Mucosa of rectum (tissue), 2 donors: ENCODE data around the gene DOK5.

Experiments used
- H3K27ac ChIP-seq, 2 donors: one replicate each; pipeline ENCODE4 v1.7.0; 2013; ENCODE audit warnings: inconsistent platforms in 2 of 2, low read depth in 2 of 2, low read length in 2 of 2
- H3K27me3 ChIP-seq, 2 donors: one replicate each; pipeline ENCODE4 v1.7.0; 2013; ENCODE audit warnings: low read length in 2 of 2; ENCODE audit not compliant: control insufficient read depth in 2 of 2, insufficient read depth in 2 of 2
- H3K36me3 ChIP-seq, 2 donors: one replicate each; pipeline ENCODE4 v1.7.0; 2013; ENCODE audit warnings: low read length in 2 of 2; ENCODE audit not compliant: control insufficient read depth in 2 of 2, insufficient read depth in 2 of 2
- H3K4me1 ChIP-seq, 2 donors: one replicate each; pipeline ENCODE4 v1.7.0; 2013; ENCODE audit warnings: low read length in 2 of 2, mild to moderate bottlenecking in 1 of 2; ENCODE audit not compliant: control insufficient read depth in 2 of 2, insufficient read depth in 2 of 2
- H3K4me3 ChIP-seq, 2 donors: one replicate each; pipeline ENCODE4 v1.7.0; 2013; ENCODE audit warnings: low read length in 2 of 2
- H3K9ac ChIP-seq, 2 donors: one replicate each; pipeline ENCODE4 v1.7.0; 2013; ENCODE audit warnings: low read length in 2 of 2, low read depth in 1 of 2, mild to moderate bottlenecking in 1 of 2
- H3K9me3 ChIP-seq, 2 donors: one replicate each; pipeline ENCODE4 v1.7.0; 2013; ENCODE audit warnings: low read length in 2 of 2; ENCODE audit not compliant: control insufficient read depth in 2 of 2
- donor health status: healthy.
- donor health status: Normal muscosa, but diverticular disease.

Gene DOK5

GRCh38 chr20:54669040-54669363 lies 193.6 kb downstream of the DOK5 start:
- no peaks in the 10 kb centered on the region for H3K9me3 ChIP-seq
- H3K9ac ChIP-seq: no peak overlapping the region
- no peak overlapping the region for H3K27ac ChIP-seq
- no peaks in the 10 kb centered on the region for H3K36me3 ChIP-seq
- no peaks in the 10 kb centered on the region for H3K4me1 ChIP-seq
- H3K27me3 ChIP-seq: peaks cover 0 to 3% of the 10 kb centered on the region in 2 donors
- no peak overlapping the region for H3K4me3 ChIP-seq

DNA sequence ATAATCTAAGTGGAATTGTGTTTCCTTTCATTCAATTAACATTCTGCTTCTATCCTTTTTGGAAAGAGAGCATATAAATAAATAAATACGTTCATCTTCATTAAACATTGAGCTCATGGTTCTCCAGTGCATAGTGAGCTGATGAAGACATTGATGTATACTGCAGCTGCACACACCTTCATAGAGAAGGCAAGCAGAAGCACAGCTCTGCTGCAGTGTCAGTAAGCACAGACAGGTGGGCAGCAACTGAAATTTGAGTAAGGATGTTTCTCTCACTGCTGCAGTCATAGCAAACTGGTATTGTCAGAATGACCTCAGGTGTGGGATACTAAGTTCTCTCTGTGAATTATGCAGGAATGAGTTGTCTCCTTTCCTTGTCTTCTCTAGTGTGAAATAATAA lies 202.9 kb downstream of the DOK5 start:
- Histone ChIP-seq H3K4me1 (no peaks in the 10 kb centered on the region), H3K27me3 (no peaks in the 10 kb centered on the region), H3K27ac (no peak overlapping the region), H3K4me3 (no peak overlapping the region), H3K36me3 (no peaks in the 10 kb centered on the region), H3K9ac (no peak overlapping the region), H3K9me3 (no peaks in the 10 kb centered on the region)

DNA sequence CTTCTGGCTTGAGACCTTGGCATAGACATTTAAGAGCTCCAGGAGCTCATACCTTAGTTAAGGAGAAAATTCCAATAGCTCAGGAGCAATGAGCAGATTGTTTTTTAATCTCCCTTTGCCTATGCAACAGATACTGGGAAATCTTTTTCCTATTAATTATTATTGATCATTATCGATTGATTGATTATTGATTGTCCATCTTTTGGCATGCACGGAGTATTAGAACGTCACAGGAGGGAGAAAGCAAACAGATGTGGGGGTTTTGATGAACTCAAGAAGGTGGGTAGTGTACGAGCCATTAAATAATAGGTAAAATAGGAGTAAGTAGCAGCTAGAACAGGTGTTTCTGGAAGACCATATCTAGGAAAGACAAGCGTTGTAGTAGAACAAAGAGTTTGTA lies 205.0 kb downstream of the DOK5 start:
- H3K27ac ChIP-seq: no peak overlapping the region
- no peaks in the 10 kb centered on the region for H3K9me3 ChIP-seq
- no peaks in the 10 kb centered on the region for H3K4me1 ChIP-seq
- no peaks in the 10 kb centered on the region for H3K36me3 ChIP-seq
- no peak overlapping the region for H3K9ac ChIP-seq
- H3K27me3 ChIP-seq: peaks cover 0 to 2% of the 10 kb centered on the region in 2 donors
- H3K4me3 ChIP-seq: no peak overlapping the region

- no peak overlapping the region for H3K9ac ChIP-seq
- peaks cover 0 to 3% of the 10 kb centered on the region in 2 donors for H3K27me3 ChIP-seq
- H3K36me3 ChIP-seq: no peaks in the 10 kb centered on the region
- no peaks in the 10 kb centered on the region for H3K4me1 ChIP-seq
- no peak overlapping the region for H3K27ac ChIP-seq
- H3K4me3 ChIP-seq: no peak overlapping the region
- no peaks in the 10 kb centered on the region for H3K9me3 ChIP-seq
These were observed 205.7 kb downstream of the DOK5 start for GRCh38 chr20:54680872-54681619.

- Histone ChIP-seq H3K27me3 (peaks cover 0 to 3% of the 10 kb centered on the region in 2 donors), H3K4me3 (no peak overlapping the region), H3K4me1 (no peaks in the 10 kb centered on the region), H3K27ac (no peak overlapping the region), H3K36me3 (no peaks in the 10 kb centered on the region), H3K9ac (no peak overlapping the region), H3K9me3 (no peaks in the 10 kb centered on the region)
These were observed 206.5 kb downstream of the DOK5 start for GRCh38 chr20:54681869-54682268.

DNA sequence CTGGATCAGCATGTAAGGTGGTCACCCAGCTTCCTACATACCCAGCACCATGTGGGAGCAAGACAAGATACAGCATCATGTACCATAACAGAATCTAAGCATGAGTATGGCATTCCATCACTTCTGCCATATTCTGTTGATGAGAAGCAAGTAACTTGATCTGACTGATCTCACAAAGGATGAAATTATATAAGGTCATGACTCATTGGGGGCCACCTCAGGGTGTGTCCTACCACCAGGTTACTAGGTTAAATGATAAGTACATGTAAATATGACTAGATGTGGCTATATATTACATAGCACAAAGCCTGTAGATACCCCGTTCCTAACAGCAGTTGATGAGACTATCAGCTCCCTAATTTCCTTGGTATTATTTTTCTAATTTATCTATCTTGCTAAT lies 213.1 kb downstream of the DOK5 start:
- H3K9ac ChIP-seq: no peak overlapping the region
- no peak overlapping the region for H3K27ac ChIP-seq
- no peak overlapping the region for H3K4me3 ChIP-seq
- H3K9me3 ChIP-seq: no peaks in the 10 kb centered on the region
- no peaks in the 10 kb centered on the region for H3K4me1 ChIP-seq
- H3K27me3 ChIP-seq: peaks cover 0 to 3% of the 10 kb centered on the region in 2 donors
- no peaks in the 10 kb centered on the region for H3K36me3 ChIP-seq

- no peaks in the 10 kb centered on the region for H3K4me1 ChIP-seq
- H3K27me3 ChIP-seq: peaks cover 0 to 1% of the 10 kb centered on the region in 2 donors
- H3K9ac ChIP-seq: no peak overlapping the region
- no peaks in the 10 kb centered on the region for H3K9me3 ChIP-seq
- no peaks in the 10 kb centered on the region for H3K36me3 ChIP-seq
- no peak overlapping the region for H3K27ac ChIP-seq
- no peak overlapping the region for H3K4me3 ChIP-seq
These were observed 214.9 kb downstream of the DOK5 start for GRCh38 chr20:54690323-54690722.

- Histone ChIP-seq H3K9ac (no peak overlapping the region), H3K36me3 (no peaks in the 10 kb centered on the region), H3K9me3 (no peaks in the 10 kb centered on the region), H3K27ac (no peak overlapping the region), H3K4me1 (no peaks in the 10 kb centered on the region), H3K4me3 (no peak overlapping the region), H3K27me3 (no peaks in the 10 kb centered on the region)
These were observed 215.9 kb downstream of the DOK5 start for GRCh38 chr20:54691327-54691726.

DNA sequence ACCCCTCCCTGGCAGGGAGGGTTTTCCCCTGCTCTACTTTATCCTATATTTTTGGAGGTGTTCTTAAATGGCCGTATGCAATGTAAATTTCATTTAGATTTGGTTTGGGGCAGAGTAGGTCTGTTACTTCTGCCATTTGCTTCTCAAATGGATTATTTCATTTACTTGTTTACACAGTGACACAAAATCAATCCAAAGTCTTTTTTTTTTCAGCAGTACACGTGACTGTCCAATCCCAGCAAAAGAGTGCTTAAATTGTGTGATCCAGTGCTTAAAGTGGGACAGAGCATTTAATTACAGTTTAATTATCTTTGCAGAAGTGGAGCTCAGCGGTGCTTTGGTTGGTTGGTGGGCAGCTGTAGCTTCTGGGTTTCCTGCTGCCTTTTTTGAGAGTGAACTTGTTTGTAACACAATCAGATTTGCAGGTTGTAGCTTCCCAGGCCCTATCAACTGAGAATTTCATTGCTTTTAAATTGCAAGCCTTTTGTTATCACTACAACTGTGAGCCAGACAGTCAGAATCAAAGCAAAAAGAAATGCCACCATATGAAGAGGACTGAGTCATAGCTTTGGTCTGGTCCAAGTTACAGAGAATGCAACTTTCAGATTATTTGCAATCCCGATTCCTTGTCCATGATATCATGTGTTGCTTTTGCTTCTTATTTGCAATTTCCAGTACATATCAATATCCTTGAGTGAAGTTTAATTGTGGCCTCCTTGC lies 216.9 kb downstream of the DOK5 start:
- H3K9ac ChIP-seq: no peak overlapping the region
- H3K4me1 ChIP-seq: no peaks in the 10 kb centered on the region
- no peak overlapping the region for H3K27ac ChIP-seq
- H3K4me3 ChIP-seq: no peak overlapping the region
- H3K27me3 ChIP-seq: no peaks in the 10 kb centered on the region
- H3K36me3 ChIP-seq: no peaks in the 10 kb centered on the region
- no peaks in the 10 kb centered on the region for H3K9me3 ChIP-seq

DNA sequence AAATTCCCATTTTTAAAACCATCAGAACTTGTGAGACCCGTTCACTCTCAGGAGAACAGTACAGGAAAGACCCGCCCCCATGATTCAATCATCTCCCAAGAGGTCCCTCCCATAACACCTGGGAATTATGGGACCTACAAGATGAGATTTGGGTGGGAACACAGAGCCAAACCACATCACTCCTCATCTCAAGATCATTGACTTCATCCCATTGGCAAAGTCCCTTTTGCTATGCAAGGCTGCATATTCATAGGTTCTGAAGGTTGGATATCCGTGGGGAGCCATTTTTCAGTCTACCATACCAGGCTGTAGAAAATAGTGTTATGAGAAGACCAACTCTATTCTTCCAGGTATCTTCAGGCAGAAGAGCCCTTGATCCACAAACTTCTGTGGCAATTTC lies 219.1 kb downstream of the DOK5 start:
- no peaks in the 10 kb centered on the region for H3K4me1 ChIP-seq
- no peak overlapping the region for H3K27ac ChIP-seq
- H3K9me3 ChIP-seq: no peaks in the 10 kb centered on the region
- H3K9ac ChIP-seq: no peak overlapping the region
- H3K27me3 ChIP-seq: no peaks in the 10 kb centered on the region
- no peaks in the 10 kb centered on the region for H3K36me3 ChIP-seq
- no peak overlapping the region for H3K4me3 ChIP-seq
